Gastrocnemius medialis (tissue), 4 donors: ENCODE measurements around the gene SEC31B.

Experiments
- POLR2A ChIP-seq, 2 donors: fragments of 450-650 bp; IDR thresholded peaks; one replicate each; pipeline ENCODE4 v1.6.1; 2017; ENCODE audit warnings: antibody characterized with exemption in 2 of 2, mild to moderate bottlenecking in 2 of 2, moderate library complexity in 2 of 2
- TF ChIP-seq, protein P1 (sequence below), 5 experiments: fragments of 450-650 bp in 3 of 5; fragments of 200-600 bp in 2 of 5; sonication (generic) in 2 of 5; IDR thresholded peaks in 4 of 5; conservative IDR thresholded peaks in 1 of 5; 1 replicate in 4 of 5; 2 replicates in 1 of 5; pipeline ENCODE4 v1.5.1; 2016 to 2019; ENCODE audit warnings: antibody characterized with exemption in 5 of 5, mild to moderate bottlenecking in 3 of 5, moderate library complexity in 3 of 5

DNA sequence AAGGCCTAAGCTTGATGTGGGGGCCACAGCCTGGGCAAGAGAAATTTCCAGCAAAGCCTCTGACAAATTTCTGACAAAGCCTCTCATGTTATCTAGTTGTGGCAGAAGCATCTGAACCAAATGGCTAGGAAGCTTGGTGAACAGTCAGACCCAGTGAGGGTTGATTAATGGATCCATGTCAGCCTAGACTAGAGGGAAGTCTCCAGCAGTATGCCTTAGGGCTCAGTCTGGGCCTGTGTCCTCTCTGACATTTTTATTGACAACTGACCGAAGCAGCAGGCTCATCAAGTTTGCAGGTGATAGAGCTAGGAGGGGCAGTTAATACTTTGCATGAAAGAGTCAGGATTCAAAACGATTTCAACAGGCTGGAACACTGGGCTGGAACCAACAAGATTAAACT, 41.3 kb upstream of the SEC31B start:
- TF ChIP-seq, protein P1, sequence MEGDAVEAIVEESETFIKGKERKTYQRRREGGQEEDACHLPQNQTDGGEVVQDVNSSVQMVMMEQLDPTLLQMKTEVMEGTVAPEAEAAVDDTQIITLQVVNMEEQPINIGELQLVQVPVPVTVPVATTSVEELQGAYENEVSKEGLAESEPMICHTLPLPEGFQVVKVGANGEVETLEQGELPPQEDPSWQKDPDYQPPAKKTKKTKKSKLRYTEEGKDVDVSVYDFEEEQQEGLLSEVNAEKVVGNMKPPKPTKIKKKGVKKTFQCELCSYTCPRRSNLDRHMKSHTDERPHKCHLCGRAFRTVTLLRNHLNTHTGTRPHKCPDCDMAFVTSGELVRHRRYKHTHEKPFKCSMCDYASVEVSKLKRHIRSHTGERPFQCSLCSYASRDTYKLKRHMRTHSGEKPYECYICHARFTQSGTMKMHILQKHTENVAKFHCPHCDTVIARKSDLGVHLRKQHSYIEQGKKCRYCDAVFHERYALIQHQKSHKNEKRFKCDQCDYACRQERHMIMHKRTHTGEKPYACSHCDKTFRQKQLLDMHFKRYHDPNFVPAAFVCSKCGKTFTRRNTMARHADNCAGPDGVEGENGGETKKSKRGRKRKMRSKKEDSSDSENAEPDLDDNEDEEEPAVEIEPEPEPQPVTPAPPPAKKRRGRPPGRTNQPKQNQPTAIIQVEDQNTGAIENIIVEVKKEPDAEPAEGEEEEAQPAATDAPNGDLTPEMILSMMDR (IDR thresholded peaks at IDR 0.05 in 4 of 5, conservative IDR thresholded peaks at IDR 0.05 in 1 of 5) = no peak
- no peak for TF ChIP-seq POLR2A (IDR thresholded peaks at IDR 0.05)
